ENCODE data around the gene COG7.
A peak's percentile ranks its signal among the peaks of the same experiment; 100 is the strongest.

The COG7 gene

DNA sequence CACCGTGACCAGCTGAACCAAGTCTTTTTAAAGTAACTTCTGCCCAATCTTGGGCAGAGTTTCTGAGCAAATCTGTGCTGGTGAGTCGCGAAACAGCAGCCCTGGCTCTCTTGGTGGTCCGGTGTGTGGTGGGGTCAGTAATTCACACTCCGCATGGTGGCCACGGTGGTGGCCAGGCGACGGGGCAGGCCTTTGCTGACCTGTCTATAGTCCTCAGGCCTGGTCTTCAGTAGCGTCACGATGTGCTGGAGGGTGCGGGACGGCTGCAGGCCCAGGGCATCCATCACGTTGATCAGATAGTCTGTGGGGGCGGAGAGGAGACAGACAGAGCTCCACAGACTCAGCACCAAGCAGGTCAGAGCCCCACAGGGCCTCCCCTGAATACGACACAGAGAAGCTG, 64.2 kb downstream of the COG7 start:
- Histone ChIP-seq H2AFZ (ENCODE audit: low read depth) (no peak overlapping the region), H3K36me3 (ENCODE audit: insufficient read depth) (no peaks in the 10 kb centered on the region), H3K27me3 (ENCODE audit: insufficient read depth, low read depth) (no peaks in the 10 kb centered on the region), H3K79me2 (ENCODE audit: insufficient read depth, low read depth) (no peaks in the 10 kb centered on the region), H3K4me2 (no peak overlapping the region), H4K20me1 (ENCODE audit: insufficient read depth) (no peaks in the 10 kb centered on the region), H3K9ac (no peak overlapping the region), H3K4me1 (ENCODE audit: low read depth, poor library complexity, severe bottlenecking) (peaks cover 43% of the 10 kb centered on the region), H3K27ac (no peak overlapping the region), H3K4me3 (IDR thresholded peaks at IDR 0.05; ENCODE audit: insufficient read depth, low read depth, low read length) (no peak overlapping the region)
- TF ChIP-seq CTCF (conservative IDR thresholded peaks at IDR 0.05; ENCODE audit: low read depth, low read length) = no peak

DNA sequence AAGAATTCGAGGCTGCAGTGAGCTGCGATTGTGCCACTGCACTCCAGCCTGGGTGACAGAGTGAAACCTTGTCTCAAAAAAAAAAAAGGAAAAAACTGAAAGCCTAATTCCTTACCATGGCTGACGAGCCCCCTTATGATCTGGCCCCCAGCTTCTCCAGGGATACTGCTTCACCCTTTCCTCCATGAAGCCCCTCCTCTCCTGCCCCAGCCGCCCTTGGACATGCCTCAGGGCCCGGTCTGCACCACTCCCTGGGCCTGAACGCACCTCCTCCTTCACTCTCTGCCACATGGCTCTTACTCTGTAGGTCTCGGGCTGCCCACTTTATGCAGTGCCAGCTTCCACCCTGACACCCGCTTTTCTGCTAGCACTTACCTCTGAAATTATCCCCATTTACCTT, 65.3 kb downstream of the COG7 start:
- Histone ChIP-seq H3K4me3 (IDR thresholded peaks at IDR 0.05; ENCODE audit: insufficient read depth, low read depth, low read length) (no peak overlapping the region), H3K27ac (no peak overlapping the region), H3K27me3 (ENCODE audit: insufficient read depth, low read depth) (no peaks in the 10 kb centered on the region), H3K4me2 (no peak overlapping the region), H3K36me3 (ENCODE audit: insufficient read depth) (no peaks in the 10 kb centered on the region), H3K4me1 (ENCODE audit: low read depth, poor library complexity, severe bottlenecking) (peaks cover 34% of the 10 kb centered on the region), H4K20me1 (ENCODE audit: insufficient read depth) (no peaks in the 10 kb centered on the region), H2AFZ (ENCODE audit: low read depth) (no peak overlapping the region), H3K9ac (no peak overlapping the region), H3K79me2 (ENCODE audit: insufficient read depth, low read depth) (no peaks in the 10 kb centered on the region)
- no peak for TF ChIP-seq CTCF (conservative IDR thresholded peaks at IDR 0.05; ENCODE audit: low read depth, low read length)

GRCh38 chr16:23385441-23385840, 67.5 kb downstream of the COG7 start:
- peaks cover 30% of the 10 kb centered on the region for H3K4me1 ChIP-seq (ENCODE audit: low read depth, poor library complexity, severe bottlenecking)
- no peaks in the 10 kb centered on the region for H3K27me3 ChIP-seq (ENCODE audit: insufficient read depth, low read depth)
- no peaks in the 10 kb centered on the region for H3K79me2 ChIP-seq (ENCODE audit: insufficient read depth, low read depth)
- no peak overlapping the region for H3K4me3 ChIP-seq (IDR thresholded peaks at IDR 0.05; ENCODE audit: insufficient read depth, low read depth, low read length)
- TF ChIP-seq CTCF (conservative IDR thresholded peaks at IDR 0.05; ENCODE audit: low read depth, low read length) = no peak
- no peak overlapping the region for H2AFZ ChIP-seq (ENCODE audit: low read depth)
- no peak overlapping the region; the same call in 1 of the 2 replicates for H3K4me2 ChIP-seq
- H3K27ac ChIP-seq = no peak overlapping the region; the same call in 1 of the 2 replicates
- no peaks in the 10 kb centered on the region for H4K20me1 ChIP-seq (ENCODE audit: insufficient read depth)
- no peak overlapping the region for H3K9ac ChIP-seq
- H3K36me3 ChIP-seq (ENCODE audit: insufficient read depth) = no peaks in the 10 kb centered on the region

GRCh38 chr16:23384878-23385277, 68.1 kb downstream of the COG7 start:
- Histone ChIP-seq H3K4me2 (peak overlapping the region; percentile 29; the same call in 1 of the 2 replicates), H3K27ac (peak overlapping the region; percentile 28; the same call in 1 of the 2 replicates), H3K4me1 (ENCODE audit: low read depth, poor library complexity, severe bottlenecking) (peaks cover 30% of the 10 kb centered on the region), H2AFZ (ENCODE audit: low read depth) (no peak overlapping the region), H3K9ac (no peak overlapping the region), H3K4me3 (IDR thresholded peaks at IDR 0.05; ENCODE audit: insufficient read depth, low read depth, low read length) (no peak overlapping the region), H3K79me2 (ENCODE audit: insufficient read depth, low read depth) (no peaks in the 10 kb centered on the region), H3K36me3 (ENCODE audit: insufficient read depth) (no peaks in the 10 kb centered on the region), H4K20me1 (ENCODE audit: insufficient read depth) (no peaks in the 10 kb centered on the region), H3K27me3 (ENCODE audit: insufficient read depth, low read depth) (no peaks in the 10 kb centered on the region)
- no peak for TF ChIP-seq CTCF (conservative IDR thresholded peaks at IDR 0.05; ENCODE audit: low read depth, low read length)
